Measurements from ENCODE around the gene ADAMTS17.

DNA sequence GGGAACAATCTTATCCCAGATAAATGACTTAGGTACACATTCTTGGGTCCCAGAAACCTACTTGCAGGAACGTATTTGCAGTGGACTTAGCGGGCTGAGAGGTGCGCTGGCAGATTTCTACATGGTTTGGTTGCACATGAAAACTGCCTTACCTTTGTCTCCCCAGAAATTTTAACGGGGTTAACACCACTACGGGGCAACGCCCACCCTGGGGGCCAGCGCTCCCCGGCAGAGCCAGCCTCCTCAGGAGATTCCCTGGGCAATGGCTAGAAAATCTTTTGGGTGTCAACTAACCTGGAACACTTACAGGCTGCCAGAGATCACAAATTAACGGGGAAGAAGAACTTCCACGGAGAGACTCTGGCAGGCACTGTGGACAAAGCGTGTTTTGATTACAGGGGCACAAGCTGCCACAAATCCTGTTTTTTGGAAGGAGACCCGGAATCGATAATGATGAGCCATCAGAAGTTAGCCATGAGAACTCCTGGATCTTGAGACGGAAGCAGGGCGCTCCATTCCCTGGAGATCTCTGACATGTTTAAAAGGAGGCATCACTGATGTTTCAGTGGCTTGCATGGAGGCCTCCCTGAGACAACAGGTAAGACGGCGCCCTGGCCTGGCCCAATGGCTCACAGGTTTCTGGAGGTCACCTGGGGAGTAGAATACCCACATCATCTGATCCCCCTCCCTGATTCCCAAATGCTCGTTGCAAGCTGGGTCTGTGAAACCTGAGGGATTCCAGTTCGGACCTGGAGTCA lies 288.9 kb downstream of the ADAMTS17 start:
- TF ChIP-seq ZFX (IDR thresholded peaks at IDR 0.05) (no peak), JUND (IDR thresholded peaks at IDR 0.05) (no peak), EZH2 (IDR thresholded peaks at IDR 0.05) (no peak), CEBPB (IDR thresholded peaks at IDR 0.05; ENCODE audit: low read depth) (no peak)
- TF ChIP-seq, protein P1, sequence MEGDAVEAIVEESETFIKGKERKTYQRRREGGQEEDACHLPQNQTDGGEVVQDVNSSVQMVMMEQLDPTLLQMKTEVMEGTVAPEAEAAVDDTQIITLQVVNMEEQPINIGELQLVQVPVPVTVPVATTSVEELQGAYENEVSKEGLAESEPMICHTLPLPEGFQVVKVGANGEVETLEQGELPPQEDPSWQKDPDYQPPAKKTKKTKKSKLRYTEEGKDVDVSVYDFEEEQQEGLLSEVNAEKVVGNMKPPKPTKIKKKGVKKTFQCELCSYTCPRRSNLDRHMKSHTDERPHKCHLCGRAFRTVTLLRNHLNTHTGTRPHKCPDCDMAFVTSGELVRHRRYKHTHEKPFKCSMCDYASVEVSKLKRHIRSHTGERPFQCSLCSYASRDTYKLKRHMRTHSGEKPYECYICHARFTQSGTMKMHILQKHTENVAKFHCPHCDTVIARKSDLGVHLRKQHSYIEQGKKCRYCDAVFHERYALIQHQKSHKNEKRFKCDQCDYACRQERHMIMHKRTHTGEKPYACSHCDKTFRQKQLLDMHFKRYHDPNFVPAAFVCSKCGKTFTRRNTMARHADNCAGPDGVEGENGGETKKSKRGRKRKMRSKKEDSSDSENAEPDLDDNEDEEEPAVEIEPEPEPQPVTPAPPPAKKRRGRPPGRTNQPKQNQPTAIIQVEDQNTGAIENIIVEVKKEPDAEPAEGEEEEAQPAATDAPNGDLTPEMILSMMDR (IDR thresholded peaks at IDR 0.05 in 2 of 3, conservative IDR thresholded peaks at IDR 0.05 in 1 of 3; ENCODE audit: borderline replicate concordance in 1 of 3, insufficient read depth in 1 of 3, low read depth in 2 of 3, low read length in 2 of 3): no peak

All from HCT116 (cell line).